SU-DHL-6 (cell line): ENCODE data around the gene MPO.

Experiments
- EZH2phosphoT487 ChIP-seq: fragments of 200-600 bp; sonication (generic), shearing (Covaris generic); conservative IDR thresholded peaks from 2 replicates; pipeline ENCODE4 v1.6.1; 2018; ENCODE audit warnings: mild to moderate bottlenecking, antibody characterized with exemption, low read length, moderate library complexity, mixed read lengths
- TF ChIP-seq, protein P1 (sequence below): fragments of 200-600 bp; sonication (generic); IDR thresholded peaks from one replicate; pipeline ENCODE4 v1.5.1; 2017; ENCODE audit warnings: antibody characterized with exemption, mild to moderate bottlenecking, low read length, moderate library complexity; ENCODE audit not compliant: insufficient read depth, poor library complexity, severe bottlenecking

DNA sequence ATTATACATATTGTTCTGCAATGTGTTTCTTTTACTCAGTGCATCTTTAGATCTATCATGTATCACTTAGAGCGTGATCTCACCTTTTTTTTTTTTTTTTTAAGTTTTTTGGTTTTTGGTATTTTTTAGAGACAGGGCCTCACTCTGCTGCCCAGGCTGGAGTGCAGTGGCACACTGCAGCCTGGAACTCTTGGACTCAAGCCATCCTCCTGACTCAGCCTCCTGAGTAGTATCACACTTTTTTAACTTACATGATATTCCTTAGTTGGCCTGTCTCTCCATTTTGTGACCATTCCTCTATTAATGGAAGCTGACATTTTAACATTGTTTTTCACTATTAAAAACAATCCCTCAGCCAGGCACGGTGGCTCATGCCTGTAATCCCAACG lies 4.7 kb upstream of the MPO start:
- TF ChIP-seq, protein P1, sequence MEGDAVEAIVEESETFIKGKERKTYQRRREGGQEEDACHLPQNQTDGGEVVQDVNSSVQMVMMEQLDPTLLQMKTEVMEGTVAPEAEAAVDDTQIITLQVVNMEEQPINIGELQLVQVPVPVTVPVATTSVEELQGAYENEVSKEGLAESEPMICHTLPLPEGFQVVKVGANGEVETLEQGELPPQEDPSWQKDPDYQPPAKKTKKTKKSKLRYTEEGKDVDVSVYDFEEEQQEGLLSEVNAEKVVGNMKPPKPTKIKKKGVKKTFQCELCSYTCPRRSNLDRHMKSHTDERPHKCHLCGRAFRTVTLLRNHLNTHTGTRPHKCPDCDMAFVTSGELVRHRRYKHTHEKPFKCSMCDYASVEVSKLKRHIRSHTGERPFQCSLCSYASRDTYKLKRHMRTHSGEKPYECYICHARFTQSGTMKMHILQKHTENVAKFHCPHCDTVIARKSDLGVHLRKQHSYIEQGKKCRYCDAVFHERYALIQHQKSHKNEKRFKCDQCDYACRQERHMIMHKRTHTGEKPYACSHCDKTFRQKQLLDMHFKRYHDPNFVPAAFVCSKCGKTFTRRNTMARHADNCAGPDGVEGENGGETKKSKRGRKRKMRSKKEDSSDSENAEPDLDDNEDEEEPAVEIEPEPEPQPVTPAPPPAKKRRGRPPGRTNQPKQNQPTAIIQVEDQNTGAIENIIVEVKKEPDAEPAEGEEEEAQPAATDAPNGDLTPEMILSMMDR: no peak
- TF ChIP-seq EZH2phosphoT487: no peak
